Breast epithelium (tissue), 4 donors: ENCODE data around the gene HLA-DQB1. TPM values are rescaled to one million over a fixed set of nuclear protein-coding genes. Genes with fewer than 3 reads are reported as not detected.
"Not testable (repeated sequence)": the region's sequence is repeated elsewhere in the genome, so short reads cannot be mapped to it uniquely, and the experiment has no call there.

Experiments used
- DNase-seq, 2 donors: peaks; one replicate each; pipeline ENCODE4 v3.0.0-alpha.2; 2019; ENCODE audit warnings: low spot score in 2 of 2
- H3K27ac ChIP-seq, 2 donors: fragments of 200-600 bp; sonication (generic) in 1 of 2; one replicate each; pipeline ENCODE4 v1.5.1; 2016 to 2019; ENCODE audit warnings: mild to moderate bottlenecking in 1 of 2
- H3K27me3 ChIP-seq, 2 donors: fragments of 200-600 bp; sonication (generic) in 1 of 2; one replicate each; pipeline versions ENCODE4 v1.5.1 to v1.6.0; 2017 to 2019; ENCODE audit warnings: control low read depth in 1 of 2, mild to moderate bottlenecking in 1 of 2
- H3K36me3 ChIP-seq: fragments of 200-600 bp; one replicate; pipeline ENCODE4 v1.5.1; 2019
- H3K4me1 ChIP-seq, 2 donors: fragments of 200-600 bp; sonication (generic); one replicate each; pipeline ENCODE4 v1.5.1; 2016 to 2019; ENCODE audit warnings: control low read depth in 1 of 2
- H3K4me3 ChIP-seq, 3 donors: fragments of 200-600 bp; sonication (generic); 1 replicate in 2 of 3; 2 replicates in 1 of 3; pipeline ENCODE4 v1.5.1; 2016 to 2019; ENCODE audit warnings: mild to moderate bottlenecking in 3 of 3, moderate library complexity in 2 of 3
- H3K9me3 ChIP-seq, 2 donors: fragments of 200-600 bp; sonication (generic) in 1 of 2; one replicate each; pipeline ENCODE4 v1.5.1; 2016 to 2019; ENCODE audit warnings: control low read depth in 1 of 2
- CTCF ChIP-seq, 3 donors: fragments of 450-650 bp; IDR thresholded peaks; one replicate each; pipeline ENCODE4 v1.5.1; 2016 to 2017; ENCODE audit warnings: antibody characterized with exemption in 3 of 3, mild to moderate bottlenecking in 3 of 3, moderate library complexity in 3 of 3
- POLR2A ChIP-seq: fragments of 450-650 bp; IDR thresholded peaks from one replicate; pipeline ENCODE4 v1.6.1; 2016; ENCODE audit warnings: antibody characterized with exemption, mild to moderate bottlenecking, moderate library complexity
- POLR2AphosphoS5 ChIP-seq, 3 donors: sonication (generic); formaldehyde crosslinking; IDR thresholded peaks; one replicate each; pipeline ENCODE4 v1.6.1; 2017; ENCODE audit warnings: antibody characterized with exemption in 3 of 3
- intact Hi-C: fragments of 100-400 bp; cut with DNase I; formaldehyde crosslinking; loops from one replicate; pipeline ENCODE4 v1.15.1; 2023; ENCODE audit warnings: low total_unique reads
- total RNA-seq, 3 donors: library from RNA; depleted of rRNA; stranded (reverse); fragments of >200 nt; gene quantifications; one replicate each; pipeline ENCODE4 v1.1.0, GENCODE V29; 2016

Gene HLA-DQB1
- total RNA-seq, 3 donors from 2014 or later: 1.3 to 7.2 (median 5.4) TPM

GRCh38 chr6:32684246-32684645 is 17.8 kb upstream of the HLA-DQB1 start:
- no peak for TF ChIP-seq CTCF (IDR thresholded peaks at IDR 0.05)
- TF ChIP-seq POLR2A: no peak
- TF ChIP-seq POLR2AphosphoS5 (IDR thresholded peaks at IDR 0.05): no peak
- H3K9me3 ChIP-seq: no peaks in the 10 kb centered on the region
- no peaks in the 10 kb centered on the region for H3K4me1 ChIP-seq
- no peak overlapping the region for H3K4me3 ChIP-seq
- DNase-seq: no peak
- no peaks in the 10 kb centered on the region for H3K27me3 ChIP-seq
- no peaks in the 10 kb centered on the region for H3K36me3 ChIP-seq
- intact Hi-C loops: no loop called here
- H3K27ac ChIP-seq: no peak overlapping the region

- no peaks in the 10 kb centered on the region for H3K27me3 ChIP-seq
- H3K4me3 ChIP-seq: no peak overlapping the region
- H3K4me1 ChIP-seq: no peaks in the 10 kb centered on the region
- no peak for TF ChIP-seq CTCF (IDR thresholded peaks at IDR 0.05)
- no peak for TF ChIP-seq POLR2AphosphoS5 (IDR thresholded peaks at IDR 0.05)
- H3K36me3 ChIP-seq: no peaks in the 10 kb centered on the region
- intact Hi-C loops: no loop called here
- no peak overlapping the region for H3K27ac ChIP-seq
- no peak for DNase-seq
- H3K9me3 ChIP-seq: no peaks in the 10 kb centered on the region
These were observed 13.6 kb upstream of the HLA-DQB1 start for GRCh38 chr6:32680055-32680454.

- Histone ChIP-seq H3K9me3 (no peaks in the 10 kb centered on the region), H3K27me3 (no peaks in the 10 kb centered on the region), H3K4me1 (no peaks in the 10 kb centered on the region), H3K36me3 (no peaks in the 10 kb centered on the region), H3K27ac (no peak overlapping the region), H3K4me3 (no peak overlapping the region)
- no peak for TF ChIP-seq POLR2AphosphoS5 (IDR thresholded peaks at IDR 0.05)
- TF ChIP-seq CTCF (IDR thresholded peaks at IDR 0.05): no peak
- no peak for TF ChIP-seq POLR2A
- intact Hi-C loops: no loop called here
- no peak for DNase-seq
These were observed 13.0 kb upstream of the HLA-DQB1 start for GRCh38 chr6:32679492-32679891.

- intact Hi-C loops: not testable (repeated sequence)
These were observed 7.7 kb upstream of the HLA-DQB1 start for GRCh38 chr6:32674123-32674522.

GRCh38 chr6:32671908-32672307 is 5.5 kb upstream of the HLA-DQB1 start:
- H3K27ac ChIP-seq, H3K9me3 ChIP-seq, H3K27me3 ChIP-seq, H3K4me1 ChIP-seq, H3K4me3 ChIP-seq, DNase-seq, H3K36me3 ChIP-seq, intact Hi-C loops: not testable (repeated sequence)

More at GRCh38 chr6:32674123-32674522, 7.7 kb upstream of the HLA-DQB1 start:
- H3K4me3 ChIP-seq, H3K27ac ChIP-seq, H3K9me3 ChIP-seq, H3K27me3 ChIP-seq, H3K4me1 ChIP-seq, H3K36me3 ChIP-seq, DNase-seq: not testable (repeated sequence)

- intact Hi-C loops: no loop called here
- H3K4me1 ChIP-seq: no peaks in the 10 kb centered on the region
- H3K27ac ChIP-seq: no peak overlapping the region
- H3K27me3 ChIP-seq: no peaks in the 10 kb centered on the region
- no peaks in the 10 kb centered on the region for H3K9me3 ChIP-seq
- H3K4me3 ChIP-seq: no peak overlapping the region
- no peak for DNase-seq
- TF ChIP-seq POLR2A (no peak), CTCF (IDR thresholded peaks at IDR 0.05) (no peak), POLR2AphosphoS5 (IDR thresholded peaks at IDR 0.05) (no peak)
- no peaks in the 10 kb centered on the region for H3K36me3 ChIP-seq
These were observed 3.4 kb upstream of the HLA-DQB1 start for GRCh38 chr6:32669893-32670292.
